Measurements from ENCODE around the gene PCF11.
"Not testable (repeated sequence)": the region's sequence is repeated elsewhere in the genome, so short reads cannot be mapped to it uniquely, and the experiment has no call there.

PCF11 gene

DNA sequence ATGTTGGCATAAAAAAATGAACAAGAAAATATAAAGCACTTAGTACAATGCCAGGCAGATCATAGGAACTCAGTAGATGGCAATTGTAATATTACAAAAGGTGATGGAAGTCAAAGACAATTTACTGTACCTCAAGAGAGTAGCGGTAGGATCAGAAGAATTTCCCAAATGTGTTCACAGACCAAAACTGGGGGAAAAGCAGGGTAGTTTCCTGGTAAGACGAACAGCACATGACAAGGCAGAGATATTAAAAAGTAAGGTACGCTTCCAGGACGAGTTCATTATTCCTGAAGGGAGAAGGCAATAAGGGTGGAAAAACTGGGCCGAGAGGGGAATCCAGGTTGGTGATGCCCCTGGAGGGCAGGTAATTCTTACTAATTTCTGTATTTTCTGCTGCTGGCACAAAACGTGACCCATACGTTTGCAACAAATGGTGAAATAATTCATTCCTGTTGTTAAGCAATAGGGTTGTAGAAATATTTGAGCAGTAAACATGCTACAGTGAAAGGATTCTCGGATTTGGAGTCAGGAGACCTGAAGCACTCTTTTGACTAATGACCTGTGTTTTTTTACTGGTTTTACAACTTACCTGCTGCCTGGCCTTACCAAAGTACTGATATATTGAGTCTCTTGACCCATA is 35.8 kb downstream of the PCF11 start:
- DNase-seq: no peak

- peak; percentile 94 for DNase-seq
These were observed 36.7 kb downstream of the PCF11 start, which contains the start of gene ANKRD42 for GRCh38 chr11:83193315-83194280. ANKRD42 (plus strand) TSS chr11:83193712; CDS start chr11:83194671, 959 bp downstream.

DNA sequence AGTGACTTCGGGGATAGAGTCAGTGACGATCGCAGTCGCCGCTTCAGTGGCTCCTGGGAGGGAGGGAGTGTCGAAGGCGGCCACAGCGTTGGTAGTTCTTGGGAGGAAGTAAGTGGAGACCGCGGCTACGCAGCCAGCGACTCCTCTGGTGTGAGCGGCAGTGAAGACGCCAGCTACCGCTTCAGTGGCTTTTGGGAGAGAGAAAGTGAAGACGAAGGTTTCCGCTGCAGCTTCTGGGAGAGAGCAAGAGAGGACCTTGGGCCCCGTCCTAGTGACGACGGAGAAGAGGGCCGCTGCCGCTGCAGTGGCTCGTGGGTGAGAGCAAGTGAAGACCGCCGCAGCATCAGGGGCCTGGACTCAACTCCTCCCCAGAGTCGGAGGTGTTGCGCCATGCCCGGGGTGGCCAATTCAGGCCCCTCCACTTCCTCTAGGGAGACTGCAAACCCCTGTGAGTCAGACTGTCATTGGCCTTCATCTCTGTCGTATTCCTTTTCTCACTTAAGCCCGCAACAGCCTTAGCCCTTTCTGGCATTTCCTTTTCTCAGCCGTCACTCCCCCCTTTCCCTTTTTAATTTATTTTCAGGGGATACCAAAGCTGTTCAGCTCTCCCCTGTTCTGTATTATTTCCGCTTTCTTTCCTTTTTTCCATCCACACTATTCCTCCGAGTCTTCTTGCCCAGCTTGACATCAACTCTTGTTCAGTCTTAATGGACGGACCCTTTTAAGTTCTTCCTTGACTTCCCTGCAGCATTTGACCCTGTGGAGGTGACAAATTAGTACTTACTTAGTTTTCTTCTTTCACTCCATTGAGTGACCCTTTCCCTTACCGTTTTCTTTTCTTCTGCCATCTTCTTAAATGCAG is 37.6 kb downstream of the PCF11 start:
- no peak for DNase-seq

- no peak for DNase-seq
These were observed 38.2 kb downstream of the PCF11 start for GRCh38 chr11:83195143-83195466.

GRCh38 chr11:83195649-83196048 is 38.7 kb downstream of the PCF11 start:
- DNase-seq: no peak

DNA sequence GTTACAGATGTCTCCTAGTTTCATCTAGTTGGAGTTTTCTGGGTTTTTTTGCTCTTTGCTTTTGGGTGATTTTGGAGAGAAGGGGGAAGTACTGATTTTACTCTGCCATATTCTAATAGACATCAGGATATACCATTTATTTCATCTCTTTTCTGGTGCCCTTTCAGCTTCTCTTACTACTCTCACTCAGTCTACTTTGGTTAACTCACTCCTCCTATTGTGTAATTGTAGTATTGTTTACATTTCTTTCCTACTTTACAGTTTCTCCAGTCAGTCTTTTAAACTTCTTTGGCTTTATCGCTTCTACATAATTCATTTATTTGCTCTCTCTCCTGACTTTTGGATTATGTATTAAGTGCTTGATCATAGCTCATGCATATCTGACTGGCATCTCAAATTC is 43.1 kb downstream of the PCF11 start:
- DNase-seq: no peak

- DNase-seq: no peak
These were observed 48.8 kb downstream of the PCF11 start for GRCh38 chr11:83205608-83206185.

DNA sequence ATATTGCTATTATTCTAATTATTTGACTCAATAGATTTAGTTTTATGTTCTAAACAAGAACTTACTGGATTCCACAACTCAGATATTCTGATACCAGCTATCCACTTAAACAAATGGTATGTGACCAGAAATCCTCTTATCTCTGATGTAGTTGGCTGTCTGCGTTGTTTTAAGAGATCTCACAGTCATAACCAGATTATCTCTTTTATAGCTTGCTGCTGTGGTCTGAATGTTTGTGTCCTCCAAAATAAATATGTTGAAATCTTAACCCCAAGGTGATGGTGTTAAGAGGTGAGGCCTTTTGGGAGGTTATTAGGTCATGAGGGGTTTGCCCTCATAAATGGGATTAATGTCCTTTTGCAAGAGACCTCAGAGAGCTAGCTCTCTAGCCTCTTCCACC is 49.3 kb downstream of the PCF11 start:
- DNase-seq: no peak

- not testable (repeated sequence) for DNase-seq
These were observed 49.9 kb downstream of the PCF11 start for GRCh38 chr11:83206771-83207382.

DNA sequence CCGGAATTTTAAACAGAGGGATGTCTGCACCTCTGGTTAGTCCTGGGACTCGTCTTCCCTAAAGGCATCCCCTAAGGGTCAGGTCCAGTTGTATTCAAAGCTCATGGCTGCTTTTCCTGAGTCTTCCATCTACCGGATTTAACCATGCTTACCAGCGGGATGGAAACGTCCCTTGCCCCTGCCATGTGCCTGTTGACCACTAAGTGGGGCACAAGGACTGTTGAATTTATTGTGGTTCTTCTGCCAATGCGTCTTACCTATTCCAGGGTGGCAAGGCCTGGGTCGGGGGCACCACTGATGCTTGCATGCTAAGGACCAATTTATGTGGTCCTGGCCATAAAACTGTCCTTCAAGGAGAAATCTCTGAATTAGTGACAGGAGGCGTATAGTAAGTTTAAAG is 62.2 kb downstream of the PCF11 start:
- no peak for DNase-seq

DNA sequence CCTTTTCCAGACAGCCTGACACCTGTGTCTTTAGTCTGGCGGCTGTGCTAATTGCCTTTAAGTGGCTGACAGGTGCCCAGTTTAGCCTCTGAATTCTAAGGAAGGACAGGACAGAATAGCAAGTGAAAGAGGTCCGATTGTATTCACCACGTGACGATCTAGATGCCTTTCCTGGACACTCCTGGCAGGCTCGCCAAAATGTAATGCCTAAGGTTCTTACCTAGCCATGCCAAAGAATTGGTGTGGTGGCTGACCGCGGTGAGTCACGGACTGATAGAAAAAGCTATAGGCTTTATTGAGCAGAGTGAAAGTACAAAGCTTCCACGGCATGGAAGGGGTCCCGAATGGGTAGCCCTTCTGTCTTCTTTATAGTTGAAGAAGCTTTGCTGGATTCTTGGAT is 63.3 kb downstream of the PCF11 start:
- DNase-seq: peak; percentile 34

DNA sequence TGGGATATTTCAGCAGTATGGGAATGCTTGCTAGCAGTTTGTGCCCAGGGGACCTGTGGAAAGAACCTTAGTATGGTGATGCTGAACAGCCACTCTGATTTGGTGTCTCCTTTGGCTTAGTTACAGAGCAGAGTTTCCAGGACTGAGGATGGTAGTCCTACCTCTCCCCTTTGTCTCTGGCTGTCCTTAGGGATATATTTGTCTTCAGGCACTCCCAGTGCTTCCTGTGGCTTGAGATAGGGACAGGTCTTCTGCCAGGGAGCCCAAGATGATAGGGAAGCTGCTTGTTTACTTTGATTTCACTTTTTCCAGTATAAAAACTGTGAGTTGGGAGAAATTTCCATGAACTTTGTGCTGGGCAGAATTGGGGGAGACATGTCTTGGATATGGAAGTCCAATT is 64.8 kb downstream of the PCF11 start:
- DNase-seq: no peak

DNA sequence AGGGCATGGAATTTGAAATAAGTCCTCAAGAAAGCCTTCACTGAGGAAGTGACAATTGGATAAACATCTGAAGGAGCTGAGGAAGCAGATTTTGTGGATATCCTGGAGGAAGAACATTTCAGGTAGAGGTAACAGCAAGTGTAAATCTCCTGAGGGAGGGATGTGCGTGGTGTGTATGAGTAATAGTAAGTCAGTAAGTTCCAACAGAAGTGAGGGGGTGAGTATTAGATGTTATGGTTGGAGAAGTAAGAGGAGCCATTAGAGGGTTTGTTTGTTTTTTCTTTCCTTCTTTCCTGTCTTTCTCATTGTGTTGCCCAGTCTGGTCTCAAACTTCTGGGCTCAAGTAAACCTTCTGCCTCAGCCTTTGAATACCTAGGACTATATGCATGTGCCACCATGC is 65.6 kb downstream of the PCF11 start:
- no peak for DNase-seq

DNA sequence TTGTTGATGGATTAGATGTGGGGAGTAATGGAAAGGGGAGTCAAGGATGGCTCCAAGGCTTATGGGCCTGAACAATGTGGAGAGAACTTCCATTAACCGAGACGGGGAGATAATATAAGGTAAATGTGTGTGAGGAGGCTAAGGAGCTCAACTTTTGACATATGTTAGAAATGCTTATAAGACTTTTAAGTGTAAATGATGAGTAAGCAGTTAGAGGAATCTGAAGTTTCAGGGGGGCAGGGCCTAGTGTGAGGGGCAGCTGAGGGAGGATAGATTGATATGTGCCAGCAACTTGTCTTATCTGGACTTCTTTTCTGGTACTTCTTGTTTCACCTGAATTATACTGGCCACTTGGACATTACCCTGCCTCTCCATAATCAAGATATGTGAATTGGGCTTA is 66.5 kb downstream of the PCF11 start:
- no peak for DNase-seq

GRCh38 chr11:83235825-83236224 is 78.9 kb downstream of the PCF11 start:
- DNase-seq: no peak
